Pons (tissue), 1 donor: ENCODE data around the gene BRI3BP.
"Not testable (repeated sequence)": the region's sequence is repeated elsewhere in the genome, so short reads cannot be mapped to it uniquely, and the experiment has no call there.

Experiments used
- DNase-seq: peaks from one replicate; pipeline ENCODE4 v3.0.0-alpha.2; 2016; ENCODE audit warnings: low spot score

BRI3BP gene

GRCh38 chr12:125065919-125066570, 72.6 kb downstream of the BRI3BP start:
- DNase-seq, result no peak

GRCh38 chr12:125068391-125068790, 74.9 kb downstream of the BRI3BP start:
- DNase-seq, result no peak

GRCh38 chr12:125069616-125070015, 76.2 kb downstream of the BRI3BP start:
- DNase-seq, result peak; percentile 27

- DNase-seq, result peak; percentile 58
Measured at GRCh38 chr12:125070112-125070511, 76.7 kb downstream of the BRI3BP start.

- no peak for DNase-seq
Measured at GRCh38 chr12:125070661-125071390, 77.4 kb downstream of the BRI3BP start.

- DNase-seq, result no peak
Measured at GRCh38 chr12:125071456-125071855, 78.0 kb downstream of the BRI3BP start.

GRCh38 chr12:125072496-125072895, 79.1 kb downstream of the BRI3BP start:
- no peak for DNase-seq

- DNase-seq, result not testable (repeated sequence)
Measured at GRCh38 chr12:125074294-125074693, 80.8 kb downstream of the BRI3BP start.

GRCh38 chr12:125076103-125076502, 82.7 kb downstream of the BRI3BP start:
- DNase-seq, result no peak

- DNase-seq, result no peak
Measured at GRCh38 chr12:125079084-125079483, 85.6 kb downstream of the BRI3BP start.

- no peak for DNase-seq
Measured at GRCh38 chr12:125079648-125080645, 86.5 kb downstream of the BRI3BP start.
